NB4 (cell line): ENCODE results near the gene FAM209B.

Source experiments
- MYC ChIP-seq: IDR thresholded peaks from 2 replicates; pipeline ENCODE4 v1.6.1; 2011; ENCODE audit warnings: low read depth, low read length
- POLR2A ChIP-seq: IDR thresholded peaks from 2 replicates; pipeline ENCODE4 v1.6.1; 2011; ENCODE audit warnings: mild to moderate bottlenecking; ENCODE audit not compliant: insufficient read length; ENCODE audit errors: extremely low read depth
- TF ChIP-seq, protein P1 (sequence below): IDR thresholded peaks from one replicate; pipeline ENCODE4 v1.5.1; 2012; ENCODE audit warnings: low read depth, low read length
- TF ChIP-seq, protein P2 (sequence below): IDR thresholded peaks from 2 replicates; pipeline ENCODE4 v1.6.1; 2011; ENCODE audit warnings: low read depth, low read length

DNA sequence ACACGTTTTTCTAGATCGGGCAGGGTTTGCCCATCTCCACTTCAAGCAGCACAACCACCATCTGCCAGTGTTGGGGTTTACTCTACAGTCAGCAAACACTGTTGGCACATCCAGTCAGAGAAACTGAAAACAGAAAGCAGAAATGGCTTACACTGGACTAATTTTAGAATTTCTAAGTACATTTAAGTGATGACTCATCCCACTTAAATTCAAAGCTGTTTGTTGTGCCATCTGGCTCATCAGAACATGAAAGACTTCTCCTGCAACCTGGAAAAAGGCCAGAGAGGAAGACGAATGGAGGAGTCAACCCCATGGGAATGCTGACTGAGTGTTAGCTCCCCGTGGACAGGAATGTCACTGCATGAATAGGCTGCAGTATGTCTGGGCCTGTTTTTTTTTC is 21.8 kb downstream of the FAM209B start:
- TF ChIP-seq, protein P1, sequence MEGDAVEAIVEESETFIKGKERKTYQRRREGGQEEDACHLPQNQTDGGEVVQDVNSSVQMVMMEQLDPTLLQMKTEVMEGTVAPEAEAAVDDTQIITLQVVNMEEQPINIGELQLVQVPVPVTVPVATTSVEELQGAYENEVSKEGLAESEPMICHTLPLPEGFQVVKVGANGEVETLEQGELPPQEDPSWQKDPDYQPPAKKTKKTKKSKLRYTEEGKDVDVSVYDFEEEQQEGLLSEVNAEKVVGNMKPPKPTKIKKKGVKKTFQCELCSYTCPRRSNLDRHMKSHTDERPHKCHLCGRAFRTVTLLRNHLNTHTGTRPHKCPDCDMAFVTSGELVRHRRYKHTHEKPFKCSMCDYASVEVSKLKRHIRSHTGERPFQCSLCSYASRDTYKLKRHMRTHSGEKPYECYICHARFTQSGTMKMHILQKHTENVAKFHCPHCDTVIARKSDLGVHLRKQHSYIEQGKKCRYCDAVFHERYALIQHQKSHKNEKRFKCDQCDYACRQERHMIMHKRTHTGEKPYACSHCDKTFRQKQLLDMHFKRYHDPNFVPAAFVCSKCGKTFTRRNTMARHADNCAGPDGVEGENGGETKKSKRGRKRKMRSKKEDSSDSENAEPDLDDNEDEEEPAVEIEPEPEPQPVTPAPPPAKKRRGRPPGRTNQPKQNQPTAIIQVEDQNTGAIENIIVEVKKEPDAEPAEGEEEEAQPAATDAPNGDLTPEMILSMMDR: no peak
- no peak for TF ChIP-seq POLR2A
- TF ChIP-seq, protein P2, sequence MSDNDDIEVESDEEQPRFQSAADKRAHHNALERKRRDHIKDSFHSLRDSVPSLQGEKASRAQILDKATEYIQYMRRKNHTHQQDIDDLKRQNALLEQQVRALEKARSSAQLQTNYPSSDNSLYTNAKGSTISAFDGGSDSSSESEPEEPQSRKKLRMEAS: no peak
- TF ChIP-seq MYC: peak; percentile 38; the same call in 1 of the 2 replicates
